Aorta (tissue), 5 donors: ENCODE measurements around the gene TPPP. TPM values are rescaled to one million over a fixed set of nuclear protein-coding genes. Genes with fewer than 3 reads are reported as not detected.
A peak's percentile ranks its signal among the peaks of the same experiment; 100 is the strongest.

Source experiments
- ATAC-seq: fragments of 200-7000 bp; cut with Tn5 transposase; one replicate; pipeline ENCODE4 v1.9.1; 2022; ENCODE audit warnings: moderate library complexity; ENCODE audit not compliant: low FRiP score
- DNase-seq, 2 donors: peaks; one replicate each; pipeline ENCODE4 v3.0.0-alpha.2; 2020
- H3K27ac ChIP-seq, 2 donors: one replicate each; pipeline ENCODE4 v1.5.1; 2013; ENCODE audit warnings: low read length in 2 of 2, mild to moderate bottlenecking in 2 of 2, moderate library complexity in 2 of 2, control low read depth in 1 of 2, inconsistent platforms in 1 of 2, low read depth in 1 of 2
- H3K27me3 ChIP-seq, 2 donors: one replicate each; pipeline ENCODE4 v1.6.1; 2013; ENCODE audit warnings: control low read depth in 1 of 2, low read length in 1 of 2, mild to moderate bottlenecking in 1 of 2, moderate library complexity in 1 of 2; ENCODE audit not compliant: insufficient read depth in 2 of 2, control insufficient read depth in 1 of 2
- H3K36me3 ChIP-seq, 2 donors: one replicate each; pipeline ENCODE4 v1.6.1; 2013; ENCODE audit warnings: control low read depth in 1 of 2, low read length in 1 of 2, mild to moderate bottlenecking in 1 of 2; ENCODE audit not compliant: insufficient read depth in 2 of 2, control insufficient read depth in 1 of 2
- H3K4me1 ChIP-seq, 2 donors: one replicate each; pipeline ENCODE4 v1.6.1; 2013; ENCODE audit warnings: low read length in 2 of 2, control low read depth in 1 of 2, mild to moderate bottlenecking in 1 of 2, moderate library complexity in 1 of 2; ENCODE audit not compliant: insufficient read depth in 2 of 2, control insufficient read depth in 1 of 2
- H3K4me3 ChIP-seq, 2 donors: one replicate each; pipeline ENCODE4 v1.5.1; 2013; ENCODE audit warnings: low read length in 2 of 2, control low read depth in 1 of 2, mild to moderate bottlenecking in 1 of 2
- H3K9me3 ChIP-seq: one replicate; pipeline ENCODE4 v1.6.1; 2013; ENCODE audit warnings: mild to moderate bottlenecking, low read length; ENCODE audit not compliant: control insufficient read depth
- WGBS, 2 donors: extraction: QIAGEN DNeasy Blood & Tissue Kit; methylation state at CpG; one replicate each; pipeline ENCODE4 v1.1.7; 2013; 5-methylcytosine and 5-hydroxymethylcytosine counted together
- intact Hi-C, 2 donors: fragments of 100-400 bp; cut with DNase I; formaldehyde crosslinking; loops; one replicate each; pipeline versions ENCODE4 v1.14.2 to v1.15.0; 2022
- polyA plus RNA-seq, 2 donors: library from polyadenylated mRNA; stranded (reverse); fragments of 200-250 nt; gene quantifications; one replicate each; pipeline ENCODE4 v1.2.3, GENCODE V29; 2013
- total RNA-seq, 2 donors: library from RNA; stranded (reverse); fragmentation: NEBNext Ultra II Directional; extraction: Animal tissue kit (Norgen Biotek cat#: 25700); gene quantifications; one replicate each; pipeline ENCODE4 v1.2.1, GENCODE V29; 2021
- donor health status: healthy with polysubstance abuse.
- donor health status: Bipolar disorder and iron deficiency.
- donor health status: DM: no; HTN: no; CAD: no.
- donor health status: DM: no; HTN: no; CAD: no.
- donor health status: DM: yes; HTN: yes; CAD: no.

Gene TPPP
- total and polyA plus RNA-seq, 4 donors = 2.5 to 9.8 (median 5.2) TPM

- ATAC-seq (no peak), DNase-seq (peak in 1 of 2 donors; percentile 74)
- no peaks in the 10 kb centered on the region for H3K4me1 ChIP-seq
- intact Hi-C loops = no loop called here
- no peaks in the 10 kb centered on the region for H3K27me3 ChIP-seq
- no peak overlapping the region for H3K27ac ChIP-seq
- no peak overlapping the region for H3K4me3 ChIP-seq
- H3K9me3 ChIP-seq = no peaks in the 10 kb centered on the region
- 89 to 91% methylated on average over 35 of the region's 35 CpGs for WGBS, 2 donors
- H3K36me3 ChIP-seq = peaks cover 0 to 3% of the 10 kb centered on the region in 2 donors
Observed at GRCh38 chr5:640461-641330, 52.5 kb downstream of the TPPP start.

GRCh38 chr5:639584-640213 is 53.5 kb downstream of the TPPP start:
- no peaks in the 10 kb centered on the region for H3K4me1 ChIP-seq
- ATAC-seq (no peak), DNase-seq (peak in 1 of 2 donors; percentile 43)
- 95 to 96% methylated on average over 20 of the region's 20 CpGs for WGBS, 2 donors
- H3K27me3 ChIP-seq = no peaks in the 10 kb centered on the region
- intact Hi-C loops = no loop called here
- H3K4me3 ChIP-seq = no peak overlapping the region
- H3K9me3 ChIP-seq = peaks cover 2% of the 10 kb centered on the region
- H3K27ac ChIP-seq = no peak overlapping the region
- peaks cover 0 to 6% of the 10 kb centered on the region in 2 donors for H3K36me3 ChIP-seq

- ATAC-seq = no peak
- WGBS, 2 donors = 97% methylated on average over 9 of the region's 9 CpGs
- DNase-seq = no peak
- Histone ChIP-seq H3K4me1 (no peaks in the 10 kb centered on the region), H3K9me3 (peaks cover 2% of the 10 kb centered on the region), H3K4me3 (no peak overlapping the region), H3K36me3 (peaks cover 0 to 6% of the 10 kb centered on the region in 2 donors), H3K27me3 (no peaks in the 10 kb centered on the region), H3K27ac (no peak overlapping the region)
- intact Hi-C loops = no loop called here
Observed at GRCh38 chr5:639253-639530, 54.0 kb downstream of the TPPP start.

- DNase-seq = peak in 1 of 2 donors; percentile 54
- WGBS, 2 donors = 95 to 97% methylated on average over 29 of the region's 29 CpGs
- ATAC-seq = no peak
- Histone ChIP-seq H3K36me3 (peaks cover 0 to 6% of the 10 kb centered on the region in 2 donors), H3K9me3 (peaks cover 2% of the 10 kb centered on the region), H3K4me1 (no peaks in the 10 kb centered on the region), H3K27ac (no peak overlapping the region), H3K4me3 (no peak overlapping the region), H3K27me3 (no peaks in the 10 kb centered on the region)
- intact Hi-C loops = no loop called here
Observed at GRCh38 chr5:638501-639252, 54.5 kb downstream of the TPPP start.

GRCh38 chr5:637581-638450 is 55.3 kb downstream of the TPPP start:
- DNase-seq (peak in 1 of 2 donors; percentile 61), ATAC-seq (no peak)
- Histone ChIP-seq H3K9me3 (peaks cover 2% of the 10 kb centered on the region), H3K36me3 (peaks cover 0 to 6% of the 10 kb centered on the region in 2 donors), H3K4me3 (no peak overlapping the region), H3K4me1 (no peaks in the 10 kb centered on the region), H3K27ac (no peak overlapping the region), H3K27me3 (no peaks in the 10 kb centered on the region)
- intact Hi-C loops = no loop called here
- WGBS, 2 donors = 94 to 95% methylated on average over 42 of the region's 42 CpGs

- H3K4me3 ChIP-seq = no peak overlapping the region
- DNase-seq (peak in 1 of 2 donors; percentile 51), ATAC-seq (no peak)
- H3K27ac ChIP-seq = no peak overlapping the region
- H3K9me3 ChIP-seq = peaks cover 2% of the 10 kb centered on the region
- WGBS, 2 donors = 90 to 92% methylated on average over 20 of the region's 20 CpGs
- H3K4me1 ChIP-seq = no peaks in the 10 kb centered on the region
- peaks cover 0 to 6% of the 10 kb centered on the region in 2 donors for H3K36me3 ChIP-seq
- intact Hi-C loops = no loop called here
- H3K27me3 ChIP-seq = no peaks in the 10 kb centered on the region
Observed at GRCh38 chr5:636951-637350, 56.2 kb downstream of the TPPP start.

GRCh38 chr5:635306-636055 is 57.7 kb downstream of the TPPP start:
- Histone ChIP-seq H3K4me3 (no peak overlapping the region), H3K9me3 (peaks cover 2% of the 10 kb centered on the region), H3K36me3 (peaks cover 0 to 6% of the 10 kb centered on the region in 2 donors), H3K27me3 (no peaks in the 10 kb centered on the region), H3K27ac (no peak overlapping the region), H3K4me1 (no peaks in the 10 kb centered on the region)
- WGBS, 2 donors = 93 to 94% methylated on average over 18 of the region's 18 CpGs
- ATAC-seq = no peak
- DNase-seq = peak in 1 of 2 donors; percentile 19
- intact Hi-C loops = no loop called here
